ENCODE data around the gene RCOR1.
A peak's percentile ranks its signal among the peaks of the same experiment; 100 is the strongest.

Gene RCOR1

GRCh38 chr14:102591944-102592762, at the start of gene RCOR1:
Gene RCOR1, plus strand, starts transcription at chr14:102592649. Its CDS starts 238 bp downstream, at chr14:102592887.
- POLR2A ChIA-PET, result interaction anchor here (0.6 to 1.9 kb wide), 7 partner anchors 17 to 67 kb away, joined by 3 to 12 read pairs (median 3); no protein-coding TSS in a partner anchor
- TF ChIP-seq FOXM1 (IDR thresholded peaks at IDR 0.05; ENCODE audit: borderline replicate concordance), result peak; percentile 36; the same call in 1 of the 2 replicates
- no peak for TF ChIP-seq CTBP1 (IDR thresholded peaks at IDR 0.05; ENCODE audit: borderline replicate concordance)
- TF ChIP-seq ZNF384 (IDR thresholded peaks at IDR 0.05), result no peak
- no peak for TF ChIP-seq FOXK2 (IDR thresholded peaks at IDR 0.05)
- TF ChIP-seq PKNOX1 (IDR thresholded peaks at IDR 0.05), result peak; percentile 90
- peak; percentile 49; the same call in 1 of the 2 replicates for TF ChIP-seq L3MBTL2 (conservative IDR thresholded peaks at IDR 0.05)
- DNase-seq (ENCODE audit: extremely low spot score), result peak; percentile 97
- CTCF ChIA-PET, result interaction anchor here (0.8 kb wide), 1 partner anchor 67 kb away, joined by 3 read pairs; no protein-coding TSS in a partner anchor

- TF ChIP-seq L3MBTL2 (conservative IDR thresholded peaks at IDR 0.05), result no peak
- TF ChIP-seq PKNOX1 (IDR thresholded peaks at IDR 0.05), result no peak
- no peak for TF ChIP-seq NFRKB (IDR thresholded peaks at IDR 0.05)
- no peak for TF ChIP-seq TARDBP (IDR thresholded peaks at IDR 0.05)
- no peak for TF ChIP-seq FOXM1 (IDR thresholded peaks at IDR 0.05; ENCODE audit: borderline replicate concordance)
- TF ChIP-seq LEF1 (IDR thresholded peaks at IDR 0.05; ENCODE audit: borderline replicate concordance), result no peak
- no peak for DNase-seq (ENCODE audit: extremely low spot score)
- CTCF ChIA-PET, result no interaction called here
- POLR2A ChIA-PET, result no interaction called here
Measured at GRCh38 chr14:102544046-102544746, 48.3 kb upstream of the RCOR1 start.

GRCh38 chr14:102544747-102545460, 47.5 kb upstream of the RCOR1 start:
- no peak for DNase-seq (ENCODE audit: extremely low spot score)
- ChIA-PET POLR2A (no interaction called here), CTCF (no interaction called here)
- no peak for TF ChIP-seq PKNOX1 (IDR thresholded peaks at IDR 0.05)
- TF ChIP-seq BHLHE40 (IDR thresholded peaks at IDR 0.05; ENCODE audit: borderline replicate concordance), result no peak
- no peak for TF ChIP-seq SUZ12 (IDR thresholded peaks at IDR 0.05)
- no peak for TF ChIP-seq ZNF384 (IDR thresholded peaks at IDR 0.05)
- TF ChIP-seq CTBP1 (IDR thresholded peaks at IDR 0.05; ENCODE audit: borderline replicate concordance), result no peak
- TF ChIP-seq TARDBP (IDR thresholded peaks at IDR 0.05), result no peak
- no peak for TF ChIP-seq ELF4 (IDR thresholded peaks at IDR 0.05)
- TF ChIP-seq NFRKB (IDR thresholded peaks at IDR 0.05), result no peak
- TF ChIP-seq FOXK2 (IDR thresholded peaks at IDR 0.05), result no peak
- no peak for TF ChIP-seq FOXM1 (IDR thresholded peaks at IDR 0.05; ENCODE audit: borderline replicate concordance)
- TF ChIP-seq ARNT (IDR thresholded peaks at IDR 0.05), result no peak
- TF ChIP-seq LEF1 (IDR thresholded peaks at IDR 0.05; ENCODE audit: borderline replicate concordance), result no peak
- no peak for TF ChIP-seq L3MBTL2 (conservative IDR thresholded peaks at IDR 0.05)

GRCh38 chr14:102545461-102546265, 46.8 kb upstream of the RCOR1 start:
- no peak for DNase-seq (ENCODE audit: extremely low spot score)
- CTCF ChIA-PET, result no interaction called here
- POLR2A ChIA-PET, result no interaction called here
- no peak for TF ChIP-seq HDGF (IDR thresholded peaks at IDR 0.05; ENCODE audit: borderline replicate concordance)
- no peak for TF ChIP-seq ELF4 (IDR thresholded peaks at IDR 0.05)
- TF ChIP-seq CTBP1 (IDR thresholded peaks at IDR 0.05; ENCODE audit: borderline replicate concordance), result no peak
- no peak for TF ChIP-seq ZNF384 (IDR thresholded peaks at IDR 0.05)
- TF ChIP-seq FOXK2 (IDR thresholded peaks at IDR 0.05), result no peak
- TF ChIP-seq SP1 (IDR thresholded peaks at IDR 0.05), result no peak
- no peak for TF ChIP-seq ARNT (IDR thresholded peaks at IDR 0.05)
- TF ChIP-seq FOXA1 (IDR thresholded peaks at IDR 0.05), result no peak
- no peak for TF ChIP-seq PKNOX1 (IDR thresholded peaks at IDR 0.05)
- TF ChIP-seq NFRKB (IDR thresholded peaks at IDR 0.05), result no peak
